GM12864 (cell line): ENCODE measurements around the gene BMPR1B.

ENCODE experiments used
- DNase-seq: peaks from one replicate; pipeline ENCODE4 v3.0.0-alpha.2; 2011; ENCODE audit warnings: low read depth
- H3K4me3 ChIP-seq: 2 replicates; pipeline ENCODE4 v1.5.1; 2011; ENCODE audit warnings: mild to moderate bottlenecking, low read depth, low read length, control low read depth
- CTCF ChIP-seq: IDR thresholded peaks from 2 replicates; pipeline ENCODE4 v1.5.1; 2011; ENCODE audit warnings: low read depth, mild to moderate bottlenecking, moderate library complexity, low read length, control low read depth, inconsistent platforms; ENCODE audit errors: missing control alignments

Gene BMPR1B

DNA sequence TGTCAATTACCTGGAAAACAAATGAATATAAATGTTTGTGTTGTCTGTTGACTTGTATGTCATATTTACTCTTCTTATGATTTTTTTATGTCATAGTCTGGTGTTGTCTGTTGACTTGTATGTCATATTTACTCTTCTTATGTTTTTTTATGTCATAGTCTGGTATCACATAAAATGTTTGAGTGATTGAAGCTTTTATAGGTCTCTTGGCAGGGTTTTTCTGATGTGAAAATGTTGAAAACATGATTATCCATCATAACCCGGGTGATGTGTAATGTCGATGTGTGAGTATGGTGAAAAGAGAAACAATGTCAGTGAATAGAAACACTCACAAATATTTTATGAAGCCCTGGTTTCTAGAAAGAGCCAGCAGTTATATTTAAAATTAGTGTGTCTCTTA, 335.7 kb downstream of the BMPR1B start:
- H3K4me3 ChIP-seq, result no peak overlapping the region
- no peak for TF ChIP-seq CTCF
- DNase-seq, result no peak

GRCh38 chr4:95093936-95094929, 336.5 kb downstream of the BMPR1B start:
- TF ChIP-seq CTCF, result no peak
- no peak overlapping the region for H3K4me3 ChIP-seq
- DNase-seq, result no peak

DNA sequence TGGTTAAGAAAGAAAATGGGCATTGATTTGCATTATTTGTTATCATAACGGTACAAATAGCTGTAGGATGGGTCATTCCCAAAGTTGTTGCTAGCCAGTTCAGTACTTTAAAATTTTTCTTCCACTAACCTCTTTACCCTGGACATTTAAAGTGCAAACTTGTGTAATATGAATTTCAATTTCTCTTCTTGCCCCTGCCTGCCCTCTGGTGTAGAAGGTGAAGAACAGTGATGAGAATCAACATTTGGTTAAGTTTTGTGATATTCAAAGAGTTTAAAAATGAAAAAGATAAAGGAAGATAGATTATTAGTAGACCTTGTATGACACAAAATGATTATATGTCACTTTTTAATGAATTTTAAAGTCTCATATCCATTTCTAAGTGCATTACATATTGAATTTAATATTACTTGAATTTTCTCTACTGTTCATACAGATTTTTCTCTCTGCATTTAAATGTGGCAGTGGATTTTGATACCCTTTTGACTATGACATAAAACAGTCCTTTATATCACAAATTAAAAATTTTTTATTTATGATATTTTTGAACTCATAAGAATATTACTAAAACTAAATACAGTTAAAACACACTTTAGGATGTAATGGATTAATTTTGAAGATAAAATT, 337.7 kb downstream of the BMPR1B start:
- DNase-seq, result no peak
- peak; percentile 11 for TF ChIP-seq CTCF
- no peak overlapping the region for H3K4me3 ChIP-seq

- DNase-seq, result no peak
- H3K4me3 ChIP-seq, result no peak overlapping the region
- TF ChIP-seq CTCF, result no peak
These were observed 344.5 kb downstream of the BMPR1B start for GRCh38 chr4:95102162-95102790.

DNA sequence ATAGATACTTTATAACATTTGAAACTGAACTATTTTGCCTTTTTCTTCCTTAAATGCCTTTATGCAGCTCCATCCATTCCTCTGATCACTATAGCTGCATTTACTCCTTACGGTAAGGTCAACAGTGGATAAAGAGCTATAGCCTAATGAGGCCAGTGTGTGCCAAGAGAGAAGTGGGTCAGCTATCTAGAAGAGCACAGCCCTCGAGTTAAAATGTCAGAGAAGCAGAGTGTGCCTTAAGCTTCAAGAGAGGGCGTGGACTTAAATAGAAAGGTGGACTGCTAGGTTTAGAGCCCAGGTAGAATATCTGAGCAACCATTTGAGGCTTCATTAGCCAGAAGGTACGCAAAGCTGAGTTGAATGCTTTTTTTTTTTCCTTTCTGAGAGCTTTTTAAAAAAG, 347.4 kb downstream of the BMPR1B start:
- no peak overlapping the region for H3K4me3 ChIP-seq
- no peak for DNase-seq
- no peak for TF ChIP-seq CTCF

DNA sequence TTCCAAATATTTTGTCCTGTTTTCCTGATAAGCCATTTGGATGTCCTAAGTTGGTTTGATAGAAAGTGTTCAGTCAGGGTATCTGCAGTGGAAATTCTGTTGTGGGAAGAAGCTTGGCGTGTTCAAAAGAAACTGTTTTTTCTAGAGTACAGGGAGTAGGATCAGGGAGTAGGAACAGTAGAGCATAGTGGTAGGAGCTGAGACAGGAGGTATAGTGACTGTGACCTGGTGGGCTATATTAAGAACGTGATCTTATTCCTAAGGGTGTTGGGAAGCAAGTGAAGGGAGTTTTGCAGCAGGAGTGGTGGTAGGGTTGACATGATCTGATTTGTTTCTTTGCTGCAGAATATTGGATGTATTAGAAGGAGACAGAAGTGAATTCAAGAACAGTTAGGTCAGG, 348.2 kb downstream of the BMPR1B start:
- no peak overlapping the region for H3K4me3 ChIP-seq
- TF ChIP-seq CTCF, result no peak

More for the DNA sequence above, 348.2 kb downstream of the BMPR1B start:
- no peak for DNase-seq
